ENCODE data around the gene PPP2R2C.

DNA sequence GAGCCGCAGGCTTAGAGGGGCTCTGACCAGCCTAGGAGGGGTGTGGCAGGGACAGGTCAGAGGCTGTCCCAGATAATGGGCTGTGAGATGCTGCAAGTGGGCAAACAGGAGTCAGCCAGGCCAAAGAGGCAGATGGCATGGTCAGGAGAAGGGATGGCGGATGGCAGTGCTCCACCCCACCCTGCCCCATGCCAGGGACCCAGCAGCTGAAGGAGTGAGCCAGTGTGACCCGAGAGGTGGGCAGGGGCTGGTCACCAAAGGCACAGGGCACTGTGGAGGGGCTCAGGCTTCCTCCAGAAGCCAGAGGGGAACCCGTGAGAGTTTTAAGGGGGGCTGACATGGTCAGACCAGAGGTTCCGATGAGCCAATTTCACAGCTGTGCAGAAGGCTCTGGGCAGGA, 105.8 kb downstream of the PPP2R2C start:
- TF ChIP-seq CTCF (IDR thresholded peaks at IDR 0.05) (no peak), ZFX (IDR thresholded peaks at IDR 0.05; ENCODE audit: borderline replicate concordance) (no peak)
